ENCODE data around the gene JAML. TPM values are rescaled to one million over a fixed set of nuclear protein-coding genes. Genes with fewer than 3 reads are reported as not detected.

JAML gene
- total RNA-seq, 4 donors from 2014 or later: 3.2 to 15.1 (median 8.0) TPM

GRCh38 chr11:118263112-118263511, 38.3 kb upstream of the JAML start:
- intact Hi-C loops (cut with DNase I; ENCODE audit: low total_unique reads): no loop called here
- Histone ChIP-seq H3K27ac (peak overlapping the region; percentile 78 to 87 (median 83)), H3K36me3 (peaks cover 0 to 8% (median 0%) of the 10 kb centered on the region in 4 donors), H3K9me3 (no peaks in the 10 kb centered on the region), H3K27me3 (peaks cover 18% of the 10 kb centered on the region), H3K4me1 (peaks cover 0 to 26% (median 20%) of the 10 kb centered on the region in 4 donors), H3K4me3 (peak overlapping the region in 3 of 4 donors; percentile 39 to 52 (median 43))
- WGBS, 2 donors (ENCODE audit: low coverage in 1 of 2): 21 to 35% methylated on average over 4 of the region's 4 CpGs
- TF ChIP-seq EP300 (IDR thresholded peaks at IDR 0.05; ENCODE audit: low read depth): no peak
- peak in 1 of 3 donors; percentile 34 for TF ChIP-seq POLR2AphosphoS5 (IDR thresholded peaks at IDR 0.05)
- no peak for TF ChIP-seq CTCF (IDR thresholded peaks at IDR 0.05)
- no peak for TF ChIP-seq POLR2A (IDR thresholded peaks at IDR 0.05)
- DNase-seq: no peak
- in situ Hi-C loops (cut with MboI; ENCODE audit: low pct_ligation_motif_present in 1 of 4, low pct_unique_long_range_greater_than_20kb in 1 of 4, low sequenced_read_pairs in 3 of 4): no loop called here

GRCh38 chr11:118260353-118260752, 35.5 kb upstream of the JAML start:
- Histone ChIP-seq H3K36me3 (peaks cover 0 to 16% (median 0%) of the 10 kb centered on the region in 4 donors), H3K27me3 (peaks cover 20% of the 10 kb centered on the region), H3K4me3 (no peak overlapping the region), H3K4me1 (peaks cover 0 to 26% (median 20%) of the 10 kb centered on the region in 4 donors), H3K9me3 (no peaks in the 10 kb centered on the region), H3K27ac (no peak overlapping the region)
- in situ Hi-C loops (cut with MboI; ENCODE audit: low pct_ligation_motif_present in 1 of 4, low pct_unique_long_range_greater_than_20kb in 1 of 4, low sequenced_read_pairs in 3 of 4) (no loop called here), intact Hi-C loops (cut with DNase I; ENCODE audit: low total_unique reads) (no loop called here)
- no peak for DNase-seq
- 86 to 89% methylated on average over 2 to 3 of the region's 3 CpGs for WGBS, 2 donors (ENCODE audit: low coverage in 1 of 2)
- no peak for TF ChIP-seq POLR2AphosphoS5 (IDR thresholded peaks at IDR 0.05)
- TF ChIP-seq EP300 (IDR thresholded peaks at IDR 0.05; ENCODE audit: low read depth): no peak
- no peak for TF ChIP-seq CTCF (IDR thresholded peaks at IDR 0.05)
- TF ChIP-seq POLR2A (IDR thresholded peaks at IDR 0.05): no peak

- WGBS, 2 donors (ENCODE audit: low coverage in 1 of 2): 97 to 100% methylated on average over 1 of the region's 1 CpG
- in situ Hi-C loops (cut with MboI; ENCODE audit: low pct_ligation_motif_present in 1 of 4, low pct_unique_long_range_greater_than_20kb in 1 of 4, low sequenced_read_pairs in 3 of 4): no loop called here
- Histone ChIP-seq H3K36me3 (peaks cover 0 to 16% (median 0%) of the 10 kb centered on the region in 4 donors), H3K27ac (no peak overlapping the region), H3K4me3 (no peak overlapping the region), H3K9me3 (no peaks in the 10 kb centered on the region), H3K4me1 (peaks cover 0 to 24% (median 18%) of the 10 kb centered on the region in 4 donors), H3K27me3 (peaks cover 16% of the 10 kb centered on the region)
- no peak for DNase-seq
- TF ChIP-seq POLR2AphosphoS5 (IDR thresholded peaks at IDR 0.05): no peak
- TF ChIP-seq POLR2A (IDR thresholded peaks at IDR 0.05): no peak
- no peak for TF ChIP-seq EP300 (IDR thresholded peaks at IDR 0.05; ENCODE audit: low read depth)
- TF ChIP-seq CTCF (IDR thresholded peaks at IDR 0.05): no peak
- intact Hi-C loops (cut with DNase I; ENCODE audit: low total_unique reads): no loop called here
These were observed 34.3 kb upstream of the JAML start for GRCh38 chr11:118259138-118259537.

GRCh38 chr11:118258410-118258809, 33.6 kb upstream of the JAML start:
- Histone ChIP-seq H3K27ac (no peak overlapping the region), H3K27me3 (peaks cover 16% of the 10 kb centered on the region), H3K4me1 (peaks cover 0 to 18% (median 16%) of the 10 kb centered on the region in 4 donors), H3K36me3 (peaks cover 0 to 16% (median 0%) of the 10 kb centered on the region in 4 donors), H3K9me3 (no peaks in the 10 kb centered on the region), H3K4me3 (no peak overlapping the region)
- TF ChIP-seq POLR2AphosphoS5 (IDR thresholded peaks at IDR 0.05) (no peak), CTCF (IDR thresholded peaks at IDR 0.05) (peak in 2 of 5 experiments; percentile 11 to 18)
- WGBS, 2 donors (ENCODE audit: low coverage in 1 of 2): 0% methylated on average over 1 of the region's 1 CpG
- in situ Hi-C loops (cut with MboI; ENCODE audit: low pct_ligation_motif_present in 1 of 4, low pct_unique_long_range_greater_than_20kb in 1 of 4, low sequenced_read_pairs in 3 of 4) (no loop called here), intact Hi-C loops (cut with DNase I; ENCODE audit: low total_unique reads) (no loop called here)
- no peak for DNase-seq
